Measurements from ENCODE around the gene MAGEB17.
"Not testable (repeated sequence)": the region's sequence is repeated elsewhere in the genome, so short reads cannot be mapped to it uniquely, and the experiment has no call there.

Gene MAGEB17

DNA sequence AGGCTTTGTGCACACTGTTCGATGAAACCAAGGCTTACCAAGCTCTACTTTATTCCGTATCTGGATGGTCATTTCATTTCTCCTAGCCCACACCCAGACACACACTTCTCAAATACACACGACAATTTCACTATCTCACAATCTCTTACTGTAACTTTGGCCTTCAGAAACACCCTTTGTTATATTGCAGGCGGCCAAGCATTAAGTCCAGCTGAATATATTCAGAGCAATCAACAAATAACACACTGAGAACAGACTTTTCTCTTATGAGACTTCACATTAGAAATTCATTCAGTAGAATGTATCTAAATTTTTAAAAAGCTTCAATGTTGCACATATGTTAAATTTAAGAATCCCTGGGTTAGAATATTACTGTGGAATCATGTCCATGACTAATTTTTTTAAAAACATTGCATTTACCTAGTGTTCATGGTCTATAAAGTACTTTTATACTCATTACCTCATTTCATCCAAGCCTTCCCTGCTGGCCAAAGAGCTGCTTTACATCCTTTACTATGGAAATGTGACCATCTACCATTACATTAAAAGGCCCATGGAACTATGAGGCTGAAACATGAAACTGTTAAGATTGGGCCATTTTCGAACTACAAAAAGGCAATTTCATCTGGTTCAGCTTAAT lies 10.5 kb upstream of the MAGEB17 start:
- no peaks in the 10 kb centered on the region for H3K79me2 ChIP-seq (ENCODE audit: control insufficient read depth, insufficient read depth, low read length, unreplicated experiment)
- H3K27me3 ChIP-seq (ENCODE audit: insufficient read depth, low read length): no peaks in the 10 kb centered on the region
- no peak overlapping the region for H2AFZ ChIP-seq (ENCODE audit: low read length, unreplicated experiment)
- H3K4me1 ChIP-seq (ENCODE audit: control insufficient read depth, insufficient read depth, low read length, unreplicated experiment): peaks cover 13% of the 10 kb centered on the region
- no peak overlapping the region for H3K27ac ChIP-seq (ENCODE audit: low read depth, low read length)
- H3K4me3 ChIP-seq (ENCODE audit: low read depth, low read length): no peak overlapping the region
- H3K36me3 ChIP-seq (ENCODE audit: insufficient read depth, low read length): no peaks in the 10 kb centered on the region

GRCh38 chrX:16160729-16161128 lies 6.6 kb upstream of the MAGEB17 start:
- Histone ChIP-seq H3K79me2 (ENCODE audit: control insufficient read depth, insufficient read depth, low read length, unreplicated experiment) (no peaks in the 10 kb centered on the region), H2AFZ (ENCODE audit: low read length, unreplicated experiment) (peak overlapping the region; percentile 48), H3K27ac (ENCODE audit: low read depth, low read length) (peak overlapping the region; percentile 45), H3K4me1 (ENCODE audit: control insufficient read depth, insufficient read depth, low read length, unreplicated experiment) (peaks cover 13% of the 10 kb centered on the region), H3K4me3 (ENCODE audit: low read depth, low read length) (peak overlapping the region; percentile 42; the same call in 1 of the 2 replicates), H3K36me3 (ENCODE audit: insufficient read depth, low read length) (no peaks in the 10 kb centered on the region), H3K27me3 (ENCODE audit: insufficient read depth, low read length) (no peaks in the 10 kb centered on the region)

DNA sequence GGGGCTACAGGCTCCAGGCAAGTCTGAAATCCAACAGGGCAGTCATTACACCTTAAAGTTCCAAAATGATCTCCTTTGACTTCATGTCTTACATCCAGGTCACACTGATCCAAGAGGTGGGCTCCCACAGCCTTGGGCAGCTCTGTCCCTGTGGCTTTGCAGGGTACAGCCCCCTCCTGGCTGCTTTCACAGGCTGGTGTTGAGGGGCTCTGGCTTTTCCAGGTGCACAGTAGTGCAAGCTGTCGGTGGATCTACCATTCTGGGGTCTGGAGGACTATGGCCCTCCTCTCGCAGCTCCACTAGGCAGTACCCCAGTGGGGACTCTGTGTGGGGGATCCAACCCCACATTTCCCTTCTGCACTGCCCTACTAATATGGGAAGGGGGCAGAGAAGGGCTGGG lies 6.1 kb upstream of the MAGEB17 start:
- not testable (repeated sequence) for H3K4me3 ChIP-seq (ENCODE audit: low read depth, low read length); H3K79me2 ChIP-seq (ENCODE audit: control insufficient read depth, insufficient read depth, low read length, unreplicated experiment); H3K36me3 ChIP-seq (ENCODE audit: insufficient read depth, low read length); H3K27me3 ChIP-seq (ENCODE audit: insufficient read depth, low read length)
- H2AFZ ChIP-seq (ENCODE audit: low read length, unreplicated experiment): peak overlapping the region; percentile 14
- peak overlapping the region; percentile 43 for H3K27ac ChIP-seq (ENCODE audit: low read depth, low read length)
- H3K4me1 ChIP-seq (ENCODE audit: control insufficient read depth, insufficient read depth, low read length, unreplicated experiment): peaks cover 13% of the 10 kb centered on the region

- Histone ChIP-seq H3K79me2 (ENCODE audit: control insufficient read depth, insufficient read depth, low read length, unreplicated experiment) (no peaks in the 10 kb centered on the region), H3K4me1 (ENCODE audit: control insufficient read depth, insufficient read depth, low read length, unreplicated experiment) (peaks cover 13% of the 10 kb centered on the region), H3K36me3 (ENCODE audit: insufficient read depth, low read length) (no peaks in the 10 kb centered on the region), H3K27me3 (ENCODE audit: insufficient read depth, low read length) (no peaks in the 10 kb centered on the region), H3K27ac (ENCODE audit: low read depth, low read length) (no peak overlapping the region), H3K4me3 (ENCODE audit: low read depth, low read length) (no peak overlapping the region), H2AFZ (ENCODE audit: low read length, unreplicated experiment) (no peak overlapping the region)
These were observed 4.9 kb upstream of the MAGEB17 start for GRCh38 chrX:16162391-16162790.

- H3K79me2 ChIP-seq (ENCODE audit: control insufficient read depth, insufficient read depth, low read length, unreplicated experiment): no peaks in the 10 kb centered on the region
- H2AFZ ChIP-seq (ENCODE audit: low read length, unreplicated experiment): no peak overlapping the region
- no peak overlapping the region for H3K4me3 ChIP-seq (ENCODE audit: low read depth, low read length)
- peaks cover 13% of the 10 kb centered on the region for H3K4me1 ChIP-seq (ENCODE audit: control insufficient read depth, insufficient read depth, low read length, unreplicated experiment)
- H3K36me3 ChIP-seq (ENCODE audit: insufficient read depth, low read length): no peaks in the 10 kb centered on the region
- no peaks in the 10 kb centered on the region for H3K27me3 ChIP-seq (ENCODE audit: insufficient read depth, low read length)
- no peak overlapping the region for H3K27ac ChIP-seq (ENCODE audit: low read depth, low read length)
These were observed 2.5 kb upstream of the MAGEB17 start for GRCh38 chrX:16164748-16165147.

GRCh38 chrX:16171039-16171438 lies 3.8 kb downstream of the MAGEB17 start:
- Histone ChIP-seq H2AFZ (ENCODE audit: low read length, unreplicated experiment) (no peak overlapping the region), H3K4me3 (ENCODE audit: low read depth, low read length) (no peak overlapping the region)

GRCh38 chrX:16171944-16172343 lies 4.7 kb downstream of the MAGEB17 start:
- H3K27ac ChIP-seq (ENCODE audit: low read depth, low read length): no peak overlapping the region
- no peaks in the 10 kb centered on the region for H3K79me2 ChIP-seq (ENCODE audit: control insufficient read depth, insufficient read depth, low read length, unreplicated experiment)

More at GRCh38 chrX:16171039-16171438, 3.8 kb downstream of the MAGEB17 start:
- Histone ChIP-seq H3K4me1 (ENCODE audit: control insufficient read depth, insufficient read depth, low read length, unreplicated experiment) (no peaks in the 10 kb centered on the region), H3K36me3 (ENCODE audit: insufficient read depth, low read length) (no peaks in the 10 kb centered on the region), H3K79me2 (ENCODE audit: control insufficient read depth, insufficient read depth, low read length, unreplicated experiment) (no peaks in the 10 kb centered on the region), H3K27me3 (ENCODE audit: insufficient read depth, low read length) (no peaks in the 10 kb centered on the region), H3K27ac (ENCODE audit: low read depth, low read length) (no peak overlapping the region)

GRCh38 chrX:16172391-16172790 lies 5.1 kb downstream of the MAGEB17 start:
- H3K27ac ChIP-seq (ENCODE audit: low read depth, low read length): no peak overlapping the region
- no peaks in the 10 kb centered on the region for H3K79me2 ChIP-seq (ENCODE audit: control insufficient read depth, insufficient read depth, low read length, unreplicated experiment)
- no peak overlapping the region for H3K4me3 ChIP-seq (ENCODE audit: low read depth, low read length)
- no peaks in the 10 kb centered on the region for H3K4me1 ChIP-seq (ENCODE audit: control insufficient read depth, insufficient read depth, low read length, unreplicated experiment)
- H3K36me3 ChIP-seq (ENCODE audit: insufficient read depth, low read length): no peaks in the 10 kb centered on the region
- no peaks in the 10 kb centered on the region for H3K27me3 ChIP-seq (ENCODE audit: insufficient read depth, low read length)
- H2AFZ ChIP-seq (ENCODE audit: low read length, unreplicated experiment): no peak overlapping the region

More at GRCh38 chrX:16171944-16172343, 4.7 kb downstream of the MAGEB17 start:
- Histone ChIP-seq H2AFZ (ENCODE audit: low read length, unreplicated experiment) (no peak overlapping the region), H3K36me3 (ENCODE audit: insufficient read depth, low read length) (no peaks in the 10 kb centered on the region), H3K27me3 (ENCODE audit: insufficient read depth, low read length) (no peaks in the 10 kb centered on the region), H3K4me1 (ENCODE audit: control insufficient read depth, insufficient read depth, low read length, unreplicated experiment) (no peaks in the 10 kb centered on the region), H3K4me3 (ENCODE audit: low read depth, low read length) (no peak overlapping the region)

DNA sequence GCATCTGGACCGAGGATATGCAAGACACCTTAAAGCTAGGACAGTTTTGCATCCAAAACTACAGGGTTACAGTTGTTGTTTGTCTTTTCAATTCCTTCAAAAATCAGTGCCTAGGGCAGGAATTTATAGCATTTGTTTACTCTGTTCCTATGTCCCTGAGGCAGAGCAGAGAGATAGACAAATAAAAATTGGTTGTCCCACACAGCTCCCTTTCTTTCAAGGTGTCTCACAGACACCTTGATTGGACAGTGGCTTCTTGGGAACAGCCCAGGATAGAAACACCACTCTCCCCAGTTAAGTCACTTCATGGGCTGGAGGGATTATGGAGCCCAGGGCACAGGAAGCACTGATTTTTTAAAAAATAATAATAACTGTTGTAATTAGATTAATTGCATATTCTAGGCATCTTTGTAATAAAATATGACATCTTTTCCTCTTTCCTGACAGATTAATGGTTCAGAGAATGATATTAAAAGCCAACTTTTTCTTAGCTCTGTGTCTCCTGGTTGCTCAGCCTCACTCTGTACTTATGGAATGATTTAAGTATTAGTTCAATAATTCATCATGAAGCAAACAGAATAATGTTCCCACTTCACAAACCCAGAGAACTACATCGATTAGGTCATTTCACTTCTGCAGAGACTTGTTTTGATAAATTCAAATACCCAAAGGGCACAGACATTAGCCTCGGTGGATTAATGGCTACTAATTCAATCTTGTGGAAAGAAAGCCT lies 8.2 kb downstream of the MAGEB17 start:
- no peak overlapping the region for H3K27ac ChIP-seq (ENCODE audit: low read depth, low read length)
- H3K79me2 ChIP-seq (ENCODE audit: control insufficient read depth, insufficient read depth, low read length, unreplicated experiment): no peaks in the 10 kb centered on the region
- H2AFZ ChIP-seq (ENCODE audit: low read length, unreplicated experiment): no peak overlapping the region
- H3K36me3 ChIP-seq (ENCODE audit: insufficient read depth, low read length): no peaks in the 10 kb centered on the region
- H3K4me3 ChIP-seq (ENCODE audit: low read depth, low read length): no peak overlapping the region
- no peaks in the 10 kb centered on the region for H3K4me1 ChIP-seq (ENCODE audit: control insufficient read depth, insufficient read depth, low read length, unreplicated experiment)
- H3K27me3 ChIP-seq (ENCODE audit: insufficient read depth, low read length): no peaks in the 10 kb centered on the region

GRCh38 chrX:16177260-16177659 lies 10.0 kb downstream of the MAGEB17 start:
- Histone ChIP-seq H3K4me1 (ENCODE audit: control insufficient read depth, insufficient read depth, low read length, unreplicated experiment) (no peaks in the 10 kb centered on the region), H3K36me3 (ENCODE audit: insufficient read depth, low read length) (no peaks in the 10 kb centered on the region), H2AFZ (ENCODE audit: low read length, unreplicated experiment) (no peak overlapping the region), H3K79me2 (ENCODE audit: control insufficient read depth, insufficient read depth, low read length, unreplicated experiment) (no peaks in the 10 kb centered on the region), H3K27me3 (ENCODE audit: insufficient read depth, low read length) (no peaks in the 10 kb centered on the region), H3K4me3 (ENCODE audit: low read depth, low read length) (no peak overlapping the region), H3K27ac (ENCODE audit: low read depth, low read length) (no peak overlapping the region)

DNA sequence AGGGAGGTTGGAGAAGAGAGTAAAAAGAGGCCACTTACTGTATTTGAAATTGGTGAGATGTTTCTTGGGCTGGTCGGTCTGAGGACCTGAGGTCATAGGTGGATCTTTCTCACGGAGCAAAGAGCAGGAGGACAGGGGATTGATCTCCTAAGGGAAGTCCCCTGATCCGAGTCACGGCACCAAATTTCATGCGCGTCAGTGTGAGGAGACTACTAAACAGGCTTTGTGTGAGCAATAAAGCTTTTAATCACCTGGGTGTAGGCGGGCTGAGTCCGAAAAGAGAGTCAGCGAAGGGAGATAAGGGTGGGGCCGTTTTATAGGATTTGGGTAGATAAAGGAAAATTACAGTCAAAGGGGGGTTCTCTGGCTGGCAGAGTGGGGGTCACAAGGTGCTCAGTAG lies 16.6 kb downstream of the MAGEB17 start:
- H3K79me2 ChIP-seq (ENCODE audit: control insufficient read depth, insufficient read depth, low read length, unreplicated experiment); H3K27ac ChIP-seq (ENCODE audit: low read depth, low read length); H3K4me3 ChIP-seq (ENCODE audit: low read depth, low read length); H3K36me3 ChIP-seq (ENCODE audit: insufficient read depth, low read length); H2AFZ ChIP-seq (ENCODE audit: low read length, unreplicated experiment); H3K27me3 ChIP-seq (ENCODE audit: insufficient read depth, low read length): not testable (repeated sequence)
- peaks cover 21% of the 10 kb centered on the region for H3K4me1 ChIP-seq (ENCODE audit: control insufficient read depth, insufficient read depth, low read length, unreplicated experiment)
